ENCODE results near the gene ZDHHC13. TPM values are rescaled to one million over a fixed set of nuclear protein-coding genes. Genes with fewer than 3 reads are reported as not detected.

Gene ZDHHC13
- 13.1 and 15.7 TPM in 2 replicates for total RNA-seq

GRCh38 chr11:19116971-19117759, at the start of gene ZDHHC13:
Gene ZDHHC13, plus strand, starts transcription at chr11:19117168. Its CDS starts 82 bp downstream, at chr11:19117250.

GRCh38 chr11:19201737-19202605, 85.0 kb downstream of the ZDHHC13 start, which contains the start of gene CSRP3:
Gene CSRP3, minus strand, starts transcription at chr11:19201983. Its CDS starts 9,535 bp downstream, at chr11:19192448.

Other genes with a start within 250 kb of the ZDHHC13 start
- gene MRGPRX1, start 177.8 kb upstream of the ZDHHC13 start, total RNA-seq: not detected in 2 replicates
- gene MRGPRX2, start 56.5 kb upstream of the ZDHHC13 start, total RNA-seq: not detected in 2 replicates
- not detected in 2 replicates for gene CSRP3, start 84.8 kb downstream of the ZDHHC13 start, total RNA-seq
- 0.32 and 0.36 TPM in 2 replicates for gene E2F8, start 123.8 kb downstream of the ZDHHC13 start, total RNA-seq